ENCODE measurements around the gene IPO9. TPM values are rescaled to one million over a fixed set of nuclear protein-coding genes. Genes with fewer than 3 reads are reported as not detected.
"Not testable (repeated sequence)": the region's sequence is repeated elsewhere in the genome, so short reads cannot be mapped to it uniquely, and the experiment has no call there.

The IPO9 gene
- polyA plus RNA-seq, 1 experiment, result 55.5 TPM

GRCh38 chr1:201900476-201900875 is 71.5 kb downstream of the IPO9 start:
- H3K27me3 ChIP-seq (ENCODE audit: control insufficient read depth, insufficient read depth, low read length), result no peaks in the 10 kb centered on the region
- no peak overlapping the region for H3K27ac ChIP-seq (ENCODE audit: low read depth, low read length)
- no peak overlapping the region for H3K4me3 ChIP-seq (ENCODE audit: low read depth, low read length)
- no peak for DNase-seq (ENCODE audit: low read depth, low spot score)
- CTCF ChIA-PET, result interaction anchor here (0.7 to 9.3 kb wide), 2 partner anchors 64 to 73 kb away, joined by 11 to 225 read pairs; no protein-coding TSS in a partner anchor
- POLR2A ChIA-PET, result no interaction called here
- no peak for TF ChIP-seq CTCF (IDR thresholded peaks at IDR 0.05; ENCODE audit: low read depth, low read length)
- H3K9me3 ChIP-seq (ENCODE audit: control insufficient read depth, insufficient read depth, low read length), result no peaks in the 10 kb centered on the region

- CTCF ChIA-PET, result interaction anchor here (9.3 kb wide), 1 partner anchor 72 kb away, joined by 225 read pairs; no protein-coding TSS in a partner anchor
- H3K27me3 ChIP-seq (ENCODE audit: control insufficient read depth, insufficient read depth, low read length); H3K27ac ChIP-seq (ENCODE audit: low read depth, low read length); DNase-seq (ENCODE audit: low read depth, low spot score); H3K4me3 ChIP-seq (ENCODE audit: low read depth, low read length); POLR2A ChIA-PET; H3K9me3 ChIP-seq (ENCODE audit: control insufficient read depth, insufficient read depth, low read length): not testable (repeated sequence)
Measured at GRCh38 chr1:201901036-201901435, 72.1 kb downstream of the IPO9 start.

GRCh38 chr1:201902198-201902597 is 73.2 kb downstream of the IPO9 start:
- Histone ChIP-seq H3K27me3 (ENCODE audit: control insufficient read depth, insufficient read depth, low read length) (no peaks in the 10 kb centered on the region), H3K27ac (ENCODE audit: low read depth, low read length) (no peak overlapping the region), H3K4me3 (ENCODE audit: low read depth, low read length) (no peak overlapping the region), H3K9me3 (ENCODE audit: control insufficient read depth, insufficient read depth, low read length) (no peaks in the 10 kb centered on the region; the same call in 1 of the 2 replicates)
- POLR2A ChIA-PET, result interaction anchor here (0.6 kb wide), 1 partner anchor 60 kb away, joined by 4 read pairs; no protein-coding TSS in a partner anchor
- no peak for TF ChIP-seq CTCF (IDR thresholded peaks at IDR 0.05; ENCODE audit: low read depth, low read length)
- CTCF ChIA-PET, result interaction anchor here (0.6 to 1.1 kb wide), 3 partner anchors 14 to 442 kb away, joined by 3 to 6 read pairs (median 4); no protein-coding TSS in a partner anchor
- no peak for DNase-seq (ENCODE audit: low read depth, low spot score)

GRCh38 chr1:201903135-201903534 is 74.2 kb downstream of the IPO9 start:
- no peak for TF ChIP-seq CTCF (IDR thresholded peaks at IDR 0.05; ENCODE audit: low read depth, low read length)
- no peak overlapping the region for H3K4me3 ChIP-seq (ENCODE audit: low read depth, low read length)
- ChIA-PET CTCF (interaction anchor here (0.8 to 1.6 kb wide), 3 partner anchors 8 to 65 kb away, joined by 3 to 5 read pairs (median 4); no protein-coding TSS in a partner anchor), POLR2A (interaction anchor here (0.6 to 2.5 kb wide), 4 partner anchors 14 to 86 kb away, joined by 3 to 22 read pairs (median 9); partner anchors contain the start of gene LMOD1)
- H3K27ac ChIP-seq (ENCODE audit: low read depth, low read length), result peak overlapping the region; percentile 98
- H3K27me3 ChIP-seq (ENCODE audit: control insufficient read depth, insufficient read depth, low read length), result no peaks in the 10 kb centered on the region
- DNase-seq (ENCODE audit: low read depth, low spot score), result no peak
- H3K9me3 ChIP-seq (ENCODE audit: control insufficient read depth, insufficient read depth, low read length), result no peaks in the 10 kb centered on the region; the same call in 1 of the 2 replicates

GRCh38 chr1:201904579-201904978 is 75.6 kb downstream of the IPO9 start:
- TF ChIP-seq CTCF (IDR thresholded peaks at IDR 0.05; ENCODE audit: low read depth, low read length), result no peak
- ChIA-PET POLR2A (interaction anchor here (0.6 to 2.5 kb wide), 8 partner anchors 8 to 52 kb away, joined by 3 to 24 read pairs (median 4); partner anchors contain the start of gene LMOD1), CTCF (interaction anchor here (1.1 kb wide), 2 partner anchors 9 to 69 kb away, joined by 4 read pairs; no protein-coding TSS in a partner anchor)
- Histone ChIP-seq H3K4me3 (ENCODE audit: low read depth, low read length) (no peak overlapping the region), H3K27ac (ENCODE audit: low read depth, low read length) (peak overlapping the region; percentile 98), H3K27me3 (ENCODE audit: control insufficient read depth, insufficient read depth, low read length) (no peaks in the 10 kb centered on the region), H3K9me3 (ENCODE audit: control insufficient read depth, insufficient read depth, low read length) (no peaks in the 10 kb centered on the region; the same call in 1 of the 2 replicates)
- DNase-seq (ENCODE audit: low read depth, low spot score), result peak; percentile 91

Measured in AG04450 (cell line).